Spleen (tissue), 11 donors: ENCODE data around the gene SAC3D1. TPM values are rescaled to one million over a fixed set of nuclear protein-coding genes. Genes with fewer than 3 reads are reported as not detected.
"Not testable (repeated sequence)": the region's sequence is repeated elsewhere in the genome, so short reads cannot be mapped to it uniquely, and the experiment has no call there.

Source experiments
- DNase-seq: peaks from one replicate; pipeline ENCODE4 v3.0.0-alpha.2; 2020
- H3K27ac ChIP-seq, 8 donors: fragments of 200-600 bp; sonication (generic) in 7 of 8; 1 replicate in 4 of 8; 2 replicates in 4 of 8; pipeline versions ENCODE4 v1.5.0 to v1.8.0; 2016 to 2021; ENCODE audit warnings: inconsistent platforms in 4 of 8, mild to moderate bottlenecking in 4 of 8, moderate library complexity in 1 of 8
- H3K27me3 ChIP-seq, 7 donors: fragments of 200-600 bp; sonication (generic) in 6 of 7; replicated peaks in 1 of 7; 1 replicate in 4 of 7; 2 replicates in 3 of 7; pipeline versions ENCODE4 v1.5.0 to v1.8.0; 2016 to 2021; ENCODE audit warnings: inconsistent platforms in 3 of 7, mild to moderate bottlenecking in 1 of 7
- H3K36me3 ChIP-seq, 6 donors: fragments of 200-600 bp; sonication (generic) in 5 of 6; 1 replicate in 4 of 6; 2 replicates in 2 of 6; pipeline versions ENCODE4 v1.5.0 to v1.8.0; 2016 to 2021; ENCODE audit warnings: inconsistent platforms in 2 of 6
- H3K4me1 ChIP-seq, 6 donors: fragments of 200-600 bp; sonication (generic) in 5 of 6; 1 replicate in 3 of 6; 2 replicates in 3 of 6; pipeline versions ENCODE4 v1.5.0 to v1.8.0; 2016 to 2021; ENCODE audit warnings: inconsistent platforms in 3 of 6
- H3K4me3 ChIP-seq, 8 donors: fragments of 200-600 bp; sonication (generic) in 7 of 8; 1 replicate in 4 of 8; 2 replicates in 4 of 8; pipeline versions ENCODE4 v1.5.0 to v1.8.0; 2016 to 2021; ENCODE audit warnings: inconsistent platforms in 4 of 8, mild to moderate bottlenecking in 4 of 8, moderate library complexity in 2 of 8
- H3K9me3 ChIP-seq, 8 donors: fragments of 200-600 bp; sonication (generic) in 7 of 8; 1 replicate in 4 of 8; 2 replicates in 4 of 8; pipeline versions ENCODE4 v1.5.0 to v1.8.0; 2016 to 2021; ENCODE audit warnings: inconsistent platforms in 4 of 8
- POLR2A ChIP-seq, 3 donors: fragments of 450-650 bp; IDR thresholded peaks; one replicate each; pipeline ENCODE4 v1.5.1; 2017; ENCODE audit warnings: antibody characterized with exemption in 3 of 3, mild to moderate bottlenecking in 1 of 3
- POLR2AphosphoS5 ChIP-seq, 3 donors: sonication (generic); formaldehyde crosslinking; IDR thresholded peaks; one replicate each; pipeline ENCODE4 v1.5.1; 2017; ENCODE audit warnings: antibody characterized with exemption in 3 of 3
- WGBS, 5 donors: extraction: QIAGEN DNeasy Blood & Tissue Kit in 3 of 5; methylation state at CpG; one replicate each; pipeline versions ENCODE4 v1.1.5 to v1.1.7; 2013 to 2018; 5-methylcytosine and 5-hydroxymethylcytosine counted together
- intact Hi-C: fragments of 100-400 bp; cut with DNase I; formaldehyde crosslinking; loops from one replicate; pipeline ENCODE4 v1.15.0; 2023; ENCODE audit warnings: low total_unique reads
- polyA plus RNA-seq, 3 donors: library from polyadenylated mRNA; stranded (reverse); fragments of 200-250 nt; gene quantifications; one replicate each; pipeline ENCODE4 v1.2.1, GENCODE V29; 2013
- total RNA-seq, 7 donors: library from RNA; depleted of rRNA in 3 of 7; stranded (reverse); fragments of >200 nt in 3 of 7; fragmentation: NEBNext Ultra II Directional in 4 of 7; extraction: Animal tissue kit (Norgen Biotek cat#: 25700) in 4 of 7; gene quantifications; one replicate each; pipeline versions ENCODE4 v1.1.0 to v1.2.1, GENCODE V29; 2016 to 2021
- TF ChIP-seq, protein P1 (sequence below), 11 experiments: fragments of 200-600 bp in 7 of 11; fragments of 450-650 bp in 4 of 11; sonication (generic) in 4 of 11; IDR thresholded peaks in 8 of 11; conservative IDR thresholded peaks in 3 of 11; 1 replicate in 7 of 11; 2 replicates in 4 of 11; pipeline versions ENCODE4 v1.4.0 to v1.8.0; 2016 to 2021; ENCODE audit warnings: antibody characterized with exemption in 11 of 11, inconsistent platforms in 4 of 11, mild to moderate bottlenecking in 1 of 11
- donor health status: healthy with polysubstance abuse.
- donor health status: DM: no; HTN: no; CAD: no; lungs with moderate emphysema.
- donor health status: DM: no; HTN: no; CAD: no.
- donor health status: Bipolar disorder and iron deficiency.
- donor health status: healthy.
- donor health status: DM: no; HTN: no; CAD: no.
- donor health status: DM: yes; HTN: yes; CAD: no.

The SAC3D1 gene
- total and polyA plus RNA-seq, 10 donors, result 5.2 to 11.9 (median 6.8) TPM

DNA sequence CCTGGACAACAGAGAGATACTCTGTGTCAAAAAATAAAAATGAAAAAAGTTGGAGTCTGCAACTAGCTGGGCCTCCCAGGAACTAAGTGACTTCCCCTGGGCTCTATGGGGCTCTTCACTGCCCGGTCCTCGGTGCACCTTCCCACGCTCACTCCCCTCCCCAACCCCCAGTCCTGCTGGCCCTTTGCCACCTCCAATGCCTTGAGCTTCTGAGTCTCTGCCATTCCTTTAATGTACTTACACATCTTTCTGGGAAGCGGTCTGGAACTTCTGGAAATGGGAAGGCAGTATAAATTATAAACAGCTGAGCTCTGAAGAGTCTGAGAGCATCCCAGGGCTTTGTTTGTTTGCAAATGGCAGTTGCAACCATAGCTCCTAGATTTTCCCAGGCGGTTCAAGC lies 38.3 kb upstream of the SAC3D1 start:
- Histone ChIP-seq H3K9me3 (no peaks in the 10 kb centered on the region), H3K27ac (no peak overlapping the region), H3K36me3 (no peaks in the 10 kb centered on the region), H3K27me3 (no peaks in the 10 kb centered on the region), H3K4me1 (peaks cover 0 to 29% (median under 1%) of the 10 kb centered on the region in 6 donors), H3K4me3 (no peak overlapping the region)
- TF ChIP-seq POLR2A (IDR thresholded peaks at IDR 0.05) (no peak), POLR2AphosphoS5 (IDR thresholded peaks at IDR 0.05) (no peak)
- TF ChIP-seq, protein P1, sequence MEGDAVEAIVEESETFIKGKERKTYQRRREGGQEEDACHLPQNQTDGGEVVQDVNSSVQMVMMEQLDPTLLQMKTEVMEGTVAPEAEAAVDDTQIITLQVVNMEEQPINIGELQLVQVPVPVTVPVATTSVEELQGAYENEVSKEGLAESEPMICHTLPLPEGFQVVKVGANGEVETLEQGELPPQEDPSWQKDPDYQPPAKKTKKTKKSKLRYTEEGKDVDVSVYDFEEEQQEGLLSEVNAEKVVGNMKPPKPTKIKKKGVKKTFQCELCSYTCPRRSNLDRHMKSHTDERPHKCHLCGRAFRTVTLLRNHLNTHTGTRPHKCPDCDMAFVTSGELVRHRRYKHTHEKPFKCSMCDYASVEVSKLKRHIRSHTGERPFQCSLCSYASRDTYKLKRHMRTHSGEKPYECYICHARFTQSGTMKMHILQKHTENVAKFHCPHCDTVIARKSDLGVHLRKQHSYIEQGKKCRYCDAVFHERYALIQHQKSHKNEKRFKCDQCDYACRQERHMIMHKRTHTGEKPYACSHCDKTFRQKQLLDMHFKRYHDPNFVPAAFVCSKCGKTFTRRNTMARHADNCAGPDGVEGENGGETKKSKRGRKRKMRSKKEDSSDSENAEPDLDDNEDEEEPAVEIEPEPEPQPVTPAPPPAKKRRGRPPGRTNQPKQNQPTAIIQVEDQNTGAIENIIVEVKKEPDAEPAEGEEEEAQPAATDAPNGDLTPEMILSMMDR (IDR thresholded peaks at IDR 0.05 in 8 of 11, conservative IDR thresholded peaks at IDR 0.05 in 3 of 11), result no peak
- WGBS, 5 donors, result 67 to 85% (median 85%) methylated on average over 5 of the region's 5 CpGs
- intact Hi-C loops, result no loop called here
- no peak for DNase-seq

DNA sequence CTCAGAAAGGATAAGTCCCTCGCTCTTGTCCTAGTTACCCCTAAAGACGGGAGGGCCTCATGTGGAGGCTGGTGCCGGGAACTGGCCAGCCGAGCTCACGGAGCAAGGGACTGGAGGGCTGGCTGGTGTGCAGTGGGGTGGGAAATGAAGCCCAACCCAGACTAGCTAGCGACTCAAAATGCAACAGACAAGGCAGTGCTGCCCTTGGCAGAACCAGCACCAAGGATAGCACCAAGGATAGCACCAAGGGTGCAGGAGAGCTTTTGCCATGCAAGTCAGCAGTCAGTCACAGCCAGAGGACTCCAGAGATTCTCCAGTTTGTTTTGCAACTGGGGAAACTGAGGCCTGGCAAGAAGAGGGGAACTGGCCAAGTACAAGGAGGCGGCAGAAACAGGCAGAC lies 37.7 kb upstream of the SAC3D1 start:
- DNase-seq, result no peak
- H3K36me3 ChIP-seq, result no peaks in the 10 kb centered on the region
- H3K9me3 ChIP-seq, result no peaks in the 10 kb centered on the region
- peaks cover 0 to 26% (median 0%) of the 10 kb centered on the region in 6 donors for H3K4me1 ChIP-seq
- no peak for TF ChIP-seq POLR2A (IDR thresholded peaks at IDR 0.05)
- intact Hi-C loops, result no loop called here
- 87 to 96% (median 91%) methylated on average over 7 of the region's 7 CpGs for WGBS, 5 donors
- no peak overlapping the region for H3K27ac ChIP-seq
- H3K4me3 ChIP-seq, result no peak overlapping the region
- no peaks in the 10 kb centered on the region for H3K27me3 ChIP-seq

DNA sequence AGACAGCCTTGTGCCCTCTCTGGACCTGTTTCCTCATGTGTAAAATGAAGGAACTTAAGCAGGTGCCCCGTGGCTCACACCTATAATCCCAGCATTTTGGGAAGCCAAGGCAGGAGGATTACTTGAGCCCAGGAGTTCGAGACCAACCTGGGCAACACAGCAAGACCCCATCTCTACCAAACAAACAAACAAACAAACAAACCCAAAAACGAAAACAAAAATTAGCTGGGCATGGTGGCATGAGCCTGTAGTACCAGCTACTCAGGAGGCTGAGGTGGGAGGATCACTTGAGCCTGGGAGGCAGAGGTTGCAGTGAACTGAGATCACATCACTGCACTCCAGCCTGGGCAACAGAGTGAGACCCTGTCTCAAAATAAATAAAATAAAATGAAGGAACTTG lies 37.0 kb upstream of the SAC3D1 start:
- H3K4me3 ChIP-seq, H3K27me3 ChIP-seq, H3K9me3 ChIP-seq, intact Hi-C loops, H3K27ac ChIP-seq, DNase-seq, H3K36me3 ChIP-seq: not testable (repeated sequence)
- 60 to 75% (median 67%) methylated on average over 3 of the region's 3 CpGs for WGBS, 5 donors
- H3K4me1 ChIP-seq, result peaks cover 0 to 20% (median 0%) of the 10 kb centered on the region in 6 donors

DNA sequence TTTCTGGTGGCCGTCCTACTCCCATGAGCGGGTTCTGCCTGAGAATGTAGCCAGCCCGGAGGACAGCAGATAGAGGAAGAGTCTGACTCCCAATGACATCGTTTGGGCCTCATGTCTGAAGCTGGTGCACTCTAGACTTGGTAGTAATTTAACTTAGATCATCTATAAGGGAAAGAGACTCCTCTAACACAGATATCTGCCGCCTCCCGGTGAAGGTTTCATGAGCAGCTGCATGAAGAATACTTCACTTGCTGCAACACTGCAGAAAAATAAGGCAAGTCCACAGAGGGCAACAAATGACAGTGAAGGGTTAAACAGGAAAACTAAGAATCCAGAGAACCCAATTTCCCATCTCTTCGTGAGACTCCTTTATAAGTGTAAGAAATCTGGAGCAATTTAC lies 33.0 kb upstream of the SAC3D1 start:
- H3K27me3 ChIP-seq, result no peaks in the 10 kb centered on the region
- TF ChIP-seq POLR2A (IDR thresholded peaks at IDR 0.05) (no peak), POLR2AphosphoS5 (IDR thresholded peaks at IDR 0.05) (no peak)
- TF ChIP-seq, protein P1 (IDR thresholded peaks at IDR 0.05 in 8 of 11, conservative IDR thresholded peaks at IDR 0.05 in 3 of 11), result no peak
- H3K27ac ChIP-seq, result no peak overlapping the region
- H3K4me3 ChIP-seq, result no peak overlapping the region
- H3K4me1 ChIP-seq, result peaks cover 2 to 8% (median 4%) of the 10 kb centered on the region in 6 donors
- no peaks in the 10 kb centered on the region for H3K36me3 ChIP-seq
- 77 to 85% (median 82%) methylated on average over 7 of the region's 7 CpGs for WGBS, 5 donors
- intact Hi-C loops, result no loop called here
- no peaks in the 10 kb centered on the region for H3K9me3 ChIP-seq
- DNase-seq, result no peak

DNA sequence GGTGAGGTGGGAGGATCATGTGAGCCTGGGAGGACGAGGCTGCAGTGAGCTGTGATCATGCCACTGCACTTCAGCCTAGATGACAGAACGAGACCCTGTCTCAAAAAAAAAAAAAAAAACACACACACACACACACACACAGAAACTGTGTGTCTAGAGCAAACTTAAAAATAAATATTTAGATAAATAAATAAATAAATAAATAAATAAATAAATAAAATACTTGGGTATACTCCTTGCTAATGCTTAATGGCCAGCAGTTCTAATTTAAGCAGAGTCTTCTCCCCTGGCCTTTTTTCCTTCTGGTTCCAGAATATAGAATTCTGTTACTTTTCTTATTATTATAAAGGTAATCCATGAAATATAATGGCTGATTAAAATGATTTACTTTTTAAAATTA lies 32.1 kb upstream of the SAC3D1 start:
- Histone ChIP-seq H3K27ac (no peak overlapping the region), H3K9me3 (no peaks in the 10 kb centered on the region), H3K27me3 (no peaks in the 10 kb centered on the region), H3K36me3 (no peaks in the 10 kb centered on the region), H3K4me1 (peaks cover 5 to 14% (median 9%) of the 10 kb centered on the region in 6 donors), H3K4me3 (no peak overlapping the region)
- TF ChIP-seq POLR2A (IDR thresholded peaks at IDR 0.05), result no peak
- TF ChIP-seq, protein P1 (IDR thresholded peaks at IDR 0.05 in 8 of 11, conservative IDR thresholded peaks at IDR 0.05 in 3 of 11), result no peak
- no peak for TF ChIP-seq POLR2AphosphoS5 (IDR thresholded peaks at IDR 0.05)
- intact Hi-C loops, result no loop called here
- no peak for DNase-seq
- WGBS, 5 donors, result 80 to 91% (median 82%) methylated on average over 2 of the region's 2 CpGs
